ENCODE results near the gene OXLD1.
"Not testable (repeated sequence)": the region's sequence is repeated elsewhere in the genome, so short reads cannot be mapped to it uniquely, and the experiment has no call there.

Gene OXLD1

DNA sequence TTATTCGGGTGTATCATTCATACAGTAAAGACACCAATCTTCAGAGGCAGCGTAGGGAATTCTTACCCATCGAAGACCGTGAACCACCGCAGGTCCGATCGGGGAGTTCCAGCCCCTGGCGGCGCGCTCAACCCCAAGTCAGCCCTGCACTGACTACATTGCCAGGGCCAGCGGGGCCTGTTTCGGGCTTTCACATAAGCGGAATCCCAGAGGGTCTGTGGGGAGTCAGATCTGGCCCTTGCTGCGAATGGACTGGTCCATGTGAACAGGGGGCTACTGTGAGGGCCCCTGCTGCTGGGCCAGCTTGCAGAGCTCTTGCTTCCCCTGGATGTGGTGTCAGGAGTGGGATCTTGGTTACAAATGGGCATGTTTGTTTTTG, 17.7 kb downstream of the OXLD1 start:
- no peak for DNase-seq

DNA sequence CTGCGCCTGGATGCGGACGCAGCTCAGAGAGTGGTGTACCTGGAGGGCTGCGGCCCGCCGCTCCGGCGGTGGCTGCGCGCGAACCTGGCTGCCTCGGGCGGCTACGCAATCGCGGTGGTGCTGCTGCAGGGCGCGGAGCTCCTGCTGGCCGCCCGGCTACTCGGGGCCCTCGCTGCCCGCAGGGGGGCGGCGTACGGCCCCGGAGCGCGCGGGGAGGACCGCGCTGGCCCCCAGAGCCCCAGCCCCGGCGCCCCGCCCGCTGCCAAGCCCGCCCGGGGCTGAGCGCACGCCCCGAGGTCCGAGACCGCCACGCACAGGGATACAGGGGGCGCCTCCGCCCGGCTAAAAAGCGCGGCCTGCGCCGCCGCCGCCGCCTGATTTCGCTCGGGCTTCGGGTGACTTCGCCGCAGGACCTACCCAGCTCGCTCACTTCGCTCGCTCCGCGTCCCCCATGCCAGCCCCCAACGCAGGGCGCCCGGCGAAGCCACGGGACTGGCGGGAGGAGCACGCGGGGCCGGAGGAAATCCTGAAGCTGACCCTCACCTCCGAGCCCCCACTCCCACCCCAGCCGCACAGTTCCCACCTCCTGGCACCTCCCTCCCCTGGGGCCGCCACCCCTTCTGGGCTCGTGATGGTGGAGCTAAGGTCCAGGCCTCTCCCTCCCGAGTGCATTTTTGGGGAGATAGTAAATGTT, 18.2 kb downstream of the OXLD1 start:
- DNase-seq, result peak; percentile 20

DNA sequence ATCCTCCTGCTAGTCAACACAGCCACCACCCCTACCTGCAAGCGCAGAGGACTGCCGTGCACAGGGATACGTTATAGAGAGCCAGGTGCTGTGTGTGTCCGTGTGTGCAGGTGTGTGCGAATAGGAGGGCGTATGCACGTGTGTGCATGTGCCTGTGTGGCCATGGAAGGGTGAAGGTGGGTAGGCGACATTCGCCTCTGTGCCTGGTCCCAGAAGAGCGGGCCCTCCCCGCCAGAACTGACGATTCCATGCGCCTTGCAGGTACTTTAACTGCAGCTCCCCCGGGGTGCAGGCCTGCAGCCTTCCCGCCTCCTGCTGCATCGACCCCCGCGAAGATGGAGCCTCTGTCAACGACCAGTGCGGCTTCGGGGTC, 18.8 kb downstream of the OXLD1 start:
- DNase-seq, result peak; percentile 14

DNA sequence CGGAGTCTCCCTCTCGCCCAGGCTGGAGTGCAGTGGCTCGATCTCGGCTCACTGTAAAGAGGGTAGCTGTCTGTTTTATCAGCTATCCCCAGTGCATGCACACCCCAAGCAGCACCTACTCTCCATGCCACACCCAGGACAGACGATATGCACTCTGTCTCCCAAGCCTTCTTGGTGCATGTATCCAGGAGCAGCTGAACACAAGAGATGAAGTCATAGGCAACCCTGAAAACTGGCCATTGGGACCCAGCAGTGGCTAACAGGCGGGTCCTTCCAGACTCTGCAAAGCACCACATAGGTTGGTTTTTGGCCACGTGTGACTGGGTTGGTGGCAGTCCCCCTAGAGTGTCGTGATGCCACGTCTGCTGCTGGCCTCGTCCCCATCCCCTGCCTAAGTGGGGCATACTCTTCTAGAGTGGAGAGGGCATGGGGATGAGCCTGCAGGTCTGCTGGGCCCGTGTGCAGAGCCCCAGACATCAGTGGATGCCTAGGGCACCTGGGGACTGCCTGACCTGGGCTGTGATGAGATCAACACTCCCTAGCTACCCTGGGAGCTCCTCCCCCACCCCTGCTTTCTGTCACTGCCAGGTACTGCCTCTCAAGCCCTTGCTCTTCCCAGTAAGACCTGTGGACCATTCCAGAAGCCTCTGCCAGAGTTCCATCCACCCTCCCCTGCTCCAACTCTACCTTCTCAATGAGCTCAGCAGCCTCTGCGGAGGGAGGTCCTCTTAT, 19.4 kb downstream of the OXLD1 start:
- DNase-seq, result no peak

DNA sequence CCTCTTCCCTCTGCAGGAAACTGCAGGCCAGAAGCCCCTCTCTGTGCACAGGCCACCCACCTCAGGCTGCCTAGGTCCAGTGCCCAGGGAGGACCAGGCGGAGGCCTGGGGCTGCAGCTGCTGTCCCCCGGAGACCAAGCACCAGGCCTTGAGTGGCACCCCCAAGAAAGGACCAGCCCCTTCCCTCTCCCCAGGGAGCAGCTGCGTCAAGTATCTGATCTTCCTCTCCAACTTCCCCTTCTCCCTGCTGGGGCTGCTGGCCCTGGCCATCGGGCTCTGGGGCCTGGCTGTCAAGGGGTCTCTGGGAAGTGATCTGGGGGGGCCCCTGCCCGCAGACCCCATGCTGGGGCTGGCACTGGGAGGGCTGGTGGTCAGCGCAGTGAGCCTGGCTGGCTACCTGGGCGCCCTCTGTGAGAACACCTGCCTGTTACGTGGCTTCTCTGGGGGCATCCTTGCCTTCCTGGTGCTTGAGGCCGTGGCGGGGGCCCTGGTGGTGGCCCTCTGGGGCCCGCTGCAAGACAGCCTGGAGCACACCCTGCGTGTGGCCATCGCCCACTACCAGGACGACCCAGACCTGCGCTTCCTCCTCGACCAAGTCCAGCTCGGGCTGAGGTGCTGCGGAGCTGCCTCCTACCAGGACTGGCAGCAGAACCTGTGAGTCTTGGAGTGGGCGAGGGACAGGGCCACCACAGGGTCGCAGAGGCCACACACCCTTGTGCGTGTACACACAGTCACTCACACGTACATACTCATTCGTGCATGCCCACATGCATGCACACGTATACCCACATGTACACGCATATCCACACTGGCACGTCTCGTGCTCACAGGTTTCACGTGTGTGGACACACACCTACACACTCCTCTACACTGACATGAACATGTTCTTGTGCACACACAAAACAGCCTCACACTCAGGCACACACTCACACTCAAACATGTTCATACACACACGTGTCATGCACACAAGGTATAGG, 21.1 kb downstream of the OXLD1 start:
- no peak for DNase-seq

DNA sequence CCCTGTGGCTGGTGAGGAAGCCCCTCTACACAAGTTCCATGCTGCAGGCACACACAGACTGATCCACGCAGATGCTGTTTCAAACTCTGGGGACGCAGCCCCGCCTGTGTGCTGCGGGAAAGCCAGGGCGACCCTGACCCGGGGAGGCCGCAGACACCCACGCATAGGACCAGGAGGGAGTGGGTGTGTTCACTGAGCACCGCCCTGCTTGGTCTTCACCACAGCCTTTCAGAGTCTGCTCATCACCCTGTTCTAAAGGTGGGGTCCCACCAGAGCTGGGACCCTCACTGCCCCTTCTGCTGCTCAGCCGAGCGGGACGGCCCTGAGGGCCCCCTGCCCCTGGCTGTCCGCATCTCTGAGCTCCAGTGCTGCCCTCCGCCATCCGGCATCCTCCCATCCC, 21.9 kb downstream of the OXLD1 start:
- DNase-seq, result no peak

DNA sequence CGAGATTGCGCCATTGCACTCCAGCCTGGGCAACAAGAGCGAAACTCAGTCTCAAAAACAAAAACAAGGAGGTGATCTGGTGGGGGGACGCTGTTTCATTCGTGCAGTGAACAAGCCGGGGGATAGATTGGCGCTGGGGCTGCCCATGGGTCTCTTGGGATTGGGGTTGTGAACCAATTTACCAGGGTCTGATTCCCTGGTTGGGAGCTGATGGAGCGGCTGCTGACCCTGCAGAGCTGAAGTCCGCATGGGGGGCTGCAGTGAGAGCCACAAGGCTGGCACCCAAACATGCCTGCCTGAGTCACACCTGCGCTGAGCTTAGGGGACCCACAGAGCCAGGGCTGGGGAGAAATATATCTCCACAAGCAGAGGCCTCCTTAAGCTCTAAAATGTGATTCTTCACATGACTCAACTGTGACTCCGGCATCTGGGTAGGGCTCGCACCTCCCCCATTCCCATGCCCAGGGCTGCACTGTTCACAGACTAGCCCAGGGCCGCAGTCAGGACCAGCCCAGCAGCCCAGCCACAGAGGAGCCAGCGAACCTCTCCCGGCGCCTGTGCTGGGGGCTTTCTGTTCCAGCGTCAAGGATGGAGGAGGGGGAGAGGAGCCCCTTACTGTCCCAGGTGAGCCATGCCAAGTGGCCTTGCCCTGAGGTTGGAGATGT, 24.4 kb downstream of the OXLD1 start:
- no peak for DNase-seq

DNA sequence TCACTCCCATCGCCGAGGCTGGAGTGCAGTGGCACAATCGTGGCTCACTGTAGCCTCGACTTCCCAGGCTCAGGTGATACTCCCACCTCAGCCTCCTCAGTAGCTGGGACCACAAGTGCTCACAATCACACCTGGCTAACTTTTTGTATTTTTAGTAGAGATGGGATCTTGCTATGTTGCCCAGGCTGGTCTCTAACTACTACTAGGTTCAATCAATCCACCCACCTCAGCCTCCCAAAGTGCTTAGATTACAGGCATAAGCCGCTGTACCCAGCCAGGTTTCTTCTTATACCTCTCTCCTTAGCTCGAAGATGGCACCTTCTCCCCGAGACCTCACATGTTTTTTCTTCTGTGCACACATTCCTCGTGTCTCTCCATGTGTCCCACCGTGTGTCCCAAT, 26.4 kb downstream of the OXLD1 start:
- no peak for DNase-seq

DNA sequence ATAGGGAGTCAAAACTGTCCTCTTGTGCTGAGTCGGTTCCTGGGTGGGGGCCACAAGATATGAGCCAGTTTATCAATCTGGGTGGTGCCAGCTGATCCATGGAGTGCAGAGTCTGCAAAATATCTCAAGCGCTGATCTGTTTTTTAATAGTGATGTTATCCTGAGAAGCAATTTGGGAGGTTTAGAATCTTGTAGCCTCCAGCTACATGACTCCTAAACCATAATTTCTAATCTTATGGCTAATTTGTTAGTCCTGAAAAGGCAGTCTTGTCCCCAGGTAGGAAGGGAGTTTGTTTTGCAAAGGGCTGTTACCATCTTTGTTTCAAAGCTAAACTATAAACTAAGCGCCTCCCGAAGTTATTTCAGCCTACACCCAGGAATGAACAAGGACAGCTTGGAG, 27.7 kb downstream of the OXLD1 start:
- no peak for DNase-seq

DNA sequence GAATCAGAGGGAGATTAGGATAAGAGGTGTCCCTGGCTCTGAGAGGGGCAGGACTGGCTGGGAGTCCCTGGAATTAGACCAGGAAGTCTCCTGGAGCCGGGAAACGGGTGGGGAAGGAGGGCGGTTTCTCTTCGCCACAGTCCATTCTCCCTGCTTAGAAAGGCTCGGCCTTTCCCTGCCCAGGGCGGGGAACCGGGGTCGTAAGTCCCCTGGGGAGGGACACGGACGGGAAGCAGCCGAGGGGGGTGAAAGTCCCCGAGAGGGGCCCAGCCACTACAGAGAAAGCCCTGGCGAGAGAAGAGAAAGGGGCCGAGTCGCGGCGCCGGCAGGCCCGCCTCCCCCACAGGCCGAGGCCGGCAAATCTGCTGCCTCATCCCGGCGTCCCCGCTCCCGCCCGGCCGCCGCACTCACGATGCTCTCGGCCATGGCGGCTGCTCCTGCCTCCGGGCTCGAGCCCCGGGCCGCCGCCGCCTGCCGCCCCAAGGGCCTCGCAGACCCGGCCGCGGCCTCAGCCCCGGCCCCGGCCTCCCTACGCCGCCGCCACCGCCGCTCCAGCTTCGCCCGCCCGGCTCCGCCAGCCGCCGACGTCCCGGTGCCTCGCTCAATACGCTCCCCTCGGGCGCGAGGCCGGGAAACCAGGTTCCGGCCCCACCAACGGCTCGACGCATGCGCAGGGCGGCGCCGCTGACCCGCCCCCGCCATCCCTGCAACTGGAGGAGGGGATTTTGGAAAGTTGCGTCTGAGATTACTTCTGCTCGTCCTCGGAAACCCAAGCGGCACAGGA, 29.7 kb downstream of the OXLD1 start, which contains the start of the genes NPLOC4 and TSPAN10:
Gene NPLOC4 (minus strand): TSS at position 608 of the 784 bp plus-strand sequence. CDS start 182 bp downstream, at position 426.
Gene TSPAN10 (plus strand): TSS at position 692 of the 784 bp plus-strand sequence. CDS start 5,217 bp downstream, outside the sequence.
- DNase-seq, result peak; percentile 91

DNA sequence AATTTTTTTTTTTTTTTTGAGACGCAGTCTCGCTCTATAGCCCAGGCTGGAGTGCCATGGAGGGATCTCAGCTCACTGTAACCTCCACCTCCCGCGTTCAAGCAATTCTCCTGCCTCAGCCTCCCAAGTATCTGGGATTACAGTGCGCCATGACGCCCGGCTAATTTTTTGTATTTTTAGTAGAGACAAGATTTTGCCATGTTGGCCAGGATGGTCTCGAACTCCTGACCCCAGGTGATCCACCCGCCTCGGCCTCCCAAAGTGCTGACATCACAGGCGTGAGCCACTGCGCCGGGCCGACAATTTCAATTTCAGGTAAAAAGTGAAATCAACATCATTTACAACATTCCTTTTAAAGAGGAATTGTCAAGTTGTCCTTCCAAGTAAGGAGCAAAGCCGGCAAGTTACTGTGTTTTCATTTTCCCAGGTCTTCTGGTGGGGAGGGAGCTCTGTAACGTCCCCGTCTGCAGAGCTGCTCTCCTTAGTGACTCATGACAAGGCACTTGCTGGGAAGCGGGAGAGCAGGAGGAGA, 30.4 kb downstream of the OXLD1 start:
- DNase-seq, result no peak

DNA sequence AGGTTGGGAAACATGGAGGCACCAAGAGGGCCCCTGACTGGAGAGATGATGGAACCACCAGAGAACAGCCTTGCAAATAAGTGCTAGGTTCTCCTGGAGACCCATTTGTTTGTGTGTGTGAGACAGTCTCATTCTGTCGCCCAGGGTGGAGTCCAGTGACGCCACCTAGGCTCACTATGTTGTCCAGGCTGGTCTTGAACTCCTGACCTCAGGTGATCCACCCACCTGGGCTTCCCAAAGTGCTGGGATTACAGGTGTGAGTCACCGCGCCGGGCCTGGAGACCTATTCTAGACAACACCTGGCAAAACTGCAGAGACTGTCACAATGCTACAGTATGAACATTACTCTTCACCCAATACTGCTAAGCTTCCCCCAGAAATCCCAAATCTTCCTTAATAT, 31.0 kb downstream of the OXLD1 start:
- no peak for DNase-seq

DNA sequence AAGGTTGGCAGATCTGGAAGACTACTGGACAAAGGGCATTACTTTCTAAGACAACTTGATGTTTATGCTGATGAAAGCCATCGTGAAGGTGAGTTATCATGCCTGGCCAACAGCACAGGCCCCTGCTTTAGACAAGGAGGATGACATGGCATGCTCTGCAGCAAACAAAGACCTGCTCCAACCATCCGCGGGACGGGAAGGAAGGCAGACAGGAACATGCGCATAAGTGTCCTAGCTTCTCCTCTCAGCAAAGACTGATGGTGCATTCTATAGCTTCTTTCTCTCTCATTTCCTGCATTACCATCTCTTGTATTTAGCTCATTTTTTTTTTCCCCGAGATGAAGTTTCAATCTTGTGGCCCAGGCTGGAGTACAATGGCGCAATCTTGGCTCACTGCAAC, 34.9 kb downstream of the OXLD1 start:
- no peak for DNase-seq

DNA sequence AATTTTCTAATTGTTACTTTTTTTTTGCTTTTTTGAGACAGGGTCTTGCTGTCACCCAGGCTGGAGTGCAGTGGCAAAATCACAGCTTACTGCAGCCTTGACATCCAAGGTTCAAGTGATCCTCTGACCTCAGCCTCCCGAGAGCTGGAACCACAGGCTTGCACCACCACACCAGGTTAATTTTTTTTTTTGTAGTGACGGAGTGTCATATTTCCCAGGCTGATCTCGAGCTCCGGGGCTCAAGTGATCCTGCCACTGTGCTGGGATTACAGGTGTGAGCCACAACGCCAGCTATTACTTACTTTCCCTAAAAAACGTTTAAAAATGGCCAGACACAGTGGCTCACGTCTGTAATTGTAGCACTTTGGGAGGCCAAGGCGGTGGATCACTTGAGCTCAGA, 36.1 kb downstream of the OXLD1 start:
- DNase-seq, result no peak

DNA sequence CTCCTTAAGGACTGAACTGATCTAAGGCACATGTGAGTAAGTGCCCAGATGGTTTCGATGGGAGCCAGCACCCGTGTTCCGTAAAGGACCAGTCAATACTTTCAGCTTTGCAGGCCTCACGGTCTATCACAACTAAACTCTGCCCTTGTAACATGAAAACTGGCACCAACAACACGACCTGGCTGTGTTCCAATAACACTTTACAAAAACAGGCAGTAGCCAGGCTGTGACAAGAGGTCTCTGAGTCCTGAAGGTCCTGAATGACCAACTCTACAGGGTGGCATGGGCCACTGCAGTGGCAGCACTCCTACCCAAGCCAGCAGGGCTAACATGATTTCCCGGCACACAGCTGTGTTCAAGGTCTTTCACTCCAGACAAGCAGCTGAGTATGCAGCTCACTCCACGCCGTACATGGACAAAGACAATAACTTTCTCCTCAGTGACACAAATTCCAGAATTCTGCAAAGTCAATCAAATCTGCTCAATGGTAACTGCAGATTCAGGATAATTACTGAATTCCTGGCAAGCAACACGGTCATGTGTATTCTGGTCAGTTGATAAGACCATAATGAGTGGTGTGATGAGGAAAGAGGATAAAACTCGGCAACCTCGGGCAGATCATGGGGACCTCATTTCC, 44.8 kb downstream of the OXLD1 start:
- no peak for DNase-seq

DNA sequence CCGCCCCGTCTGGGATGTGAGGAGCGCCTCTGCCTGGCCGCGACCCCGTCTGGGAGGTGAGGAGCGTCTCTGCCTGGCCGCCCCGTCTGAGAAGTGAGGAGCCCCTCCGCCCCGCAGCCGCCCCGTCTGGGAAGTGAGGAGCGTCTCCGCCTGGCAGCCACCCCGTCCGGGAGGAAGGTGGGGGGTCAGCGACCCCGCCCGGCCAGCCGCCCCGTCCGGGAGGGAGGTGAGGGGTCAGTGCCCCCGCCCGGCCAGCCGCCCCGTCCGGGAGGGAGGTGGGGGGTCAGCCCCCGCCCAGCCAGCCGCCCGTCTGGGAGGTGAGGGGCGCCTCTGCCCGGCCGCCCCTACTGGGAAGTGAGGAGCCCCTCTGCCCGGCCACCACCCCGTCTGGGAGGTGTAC, 48.1 kb downstream of the OXLD1 start:
- not testable (repeated sequence) for DNase-seq

DNA sequence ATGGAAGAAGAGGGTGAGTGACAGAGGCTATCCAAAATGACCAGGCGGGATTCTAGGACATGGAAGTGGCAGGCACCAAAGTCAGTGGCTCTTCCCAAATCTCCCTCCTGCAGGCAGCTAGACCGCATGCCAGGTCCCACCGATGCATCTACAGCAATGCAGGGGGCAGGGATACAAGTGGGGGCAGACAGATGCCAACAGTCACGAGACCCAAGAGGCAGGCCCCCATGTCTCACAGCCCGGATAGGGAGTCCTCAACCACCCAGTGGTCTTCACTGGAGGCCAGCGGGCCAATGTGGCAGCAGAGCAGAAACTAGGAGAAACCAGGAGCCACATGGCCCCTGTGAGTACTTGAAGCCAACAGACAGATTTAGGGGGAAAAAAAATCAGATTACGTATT, 49.5 kb downstream of the OXLD1 start:
- no peak for DNase-seq

DNA sequence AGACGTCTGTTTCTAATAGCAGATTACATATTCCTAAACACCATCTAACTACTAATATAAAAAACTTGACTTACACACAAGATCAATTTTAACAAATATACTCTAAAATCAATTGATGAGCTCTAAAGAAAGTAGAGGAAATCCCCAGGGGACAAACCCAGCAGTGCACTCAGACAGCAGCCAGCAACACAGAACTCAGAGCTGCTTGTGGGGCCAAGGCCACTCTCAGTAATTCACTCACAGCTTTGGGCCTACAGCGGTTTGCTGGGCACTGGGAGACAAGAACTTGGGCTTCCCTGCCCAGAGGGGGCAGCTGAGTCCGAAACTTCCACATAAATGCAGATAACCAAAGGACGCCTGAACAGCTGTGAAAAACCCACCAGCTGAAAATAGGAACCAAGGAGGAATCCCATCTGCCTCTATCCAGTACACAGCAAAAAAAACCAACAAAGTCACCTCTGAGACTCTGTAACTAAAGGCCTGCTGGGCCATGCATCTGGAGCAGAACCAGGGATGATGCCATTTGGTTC, 50.9 kb downstream of the OXLD1 start:
- DNase-seq, result no peak
